Pancreas (tissue), 10 donors: ENCODE measurements around the gene VPS8. TPM values are rescaled to one million over a fixed set of nuclear protein-coding genes. Genes with fewer than 3 reads are reported as not detected.

Experiments used
- ATAC-seq, 4 donors: fragments of 200-7000 bp; cut with Tn5 transposase; one replicate each; pipeline versions ENCODE4 v1.8.0 to v1.9.1; 2020; ENCODE audit warnings: mild to moderate bottlenecking in 4 of 4, moderate library complexity in 4 of 4
- DNase-seq, 6 donors: peaks; one replicate each; pipeline ENCODE4 v3.0.0-alpha.2; 2020
- FAIRE-seq: peaks from 2 replicates; lab custom pipeline; 2012; peaks lifted over from hg19 to GRCh38; lab: Jason Lieb, UNC
- H3K27ac ChIP-seq, 4 donors: fragments of 200-600 bp; sonication (generic); 1 replicate in 3 of 4; 2 replicates in 1 of 4; pipeline versions ENCODE4 v1.5.0 to v1.8.0; 2020
- H3K27me3 ChIP-seq, 4 donors: fragments of 200-600 bp; one replicate each; pipeline ENCODE4 v1.8.0; 2021
- H3K36me3 ChIP-seq, 3 donors: fragments of 200-600 bp; sonication (generic) in 1 of 3; one replicate each; pipeline versions ENCODE4 v1.5.0 to v1.8.0; 2020 to 2021
- H3K4me1 ChIP-seq, 3 donors: fragments of 200-600 bp; one replicate each; pipeline ENCODE4 v1.8.0; 2021
- H3K4me3 ChIP-seq, 4 donors: fragments of 200-600 bp; sonication (generic) in 2 of 4; one replicate each; pipeline versions ENCODE4 v1.5.0 to v1.8.0; 2020 to 2021
- H3K9me3 ChIP-seq, 4 donors: fragments of 200-600 bp; one replicate each; pipeline ENCODE4 v1.8.0; 2021
- WGBS, 2 donors: extraction: QIAGEN DNeasy Blood & Tissue Kit; methylation state at CpG; one replicate each; pipeline ENCODE4 v1.1.7; 2013; 5-methylcytosine and 5-hydroxymethylcytosine counted together
- intact Hi-C, 3 donors: fragments of 100-400 bp; cut with DNase I; formaldehyde crosslinking; loops; one replicate each; pipeline versions ENCODE4 v1.11.1 to v1.14.2; 2022
- polyA plus RNA-seq, 2 donors: library from polyadenylated mRNA; stranded (reverse); fragments of 200-250 nt; gene quantifications; one replicate each; pipeline ENCODE4 v1.2.3, GENCODE V29; 2013
- total RNA-seq, 6 donors: library from RNA; stranded (reverse); fragmentation: NEBNext Ultra II Directional in 4 of 6; extraction: Animal tissue kit (Norgen Biotek cat#: 25700) in 4 of 6; gene quantifications; one replicate each; pipeline versions ENCODE4 v1.2.1 to v1.2.4, GENCODE V29; 2021 to 2023
- TF ChIP-seq, protein P1 (sequence below), 4 donors: fragments of 200-600 bp; sonication (generic) in 3 of 4; IDR thresholded peaks; one replicate each; pipeline versions ENCODE4 v1.5.0 to v1.8.0; 2021; ENCODE audit warnings: antibody characterized with exemption in 4 of 4
- donor health status: healthy with polysubstance abuse.
- donor health status: DM: no; HTN: no; CAD: no; lungs with moderate emphysema.
- donor health status: DM: no; HTN: no; CAD: no.
- donor health status: control.
- donor health status: control.
- donor health status: Bipolar disorder and iron deficiency.
- donor health status: DM: yes; HTN: yes; CAD: no.
- donor health status: DM: no; HTN: no; CAD: no.
- donor health status: DM: no; HTN: no; CAD: no.
- donor health status: DM: yes; HTN: yes; CAD: no.

The VPS8 gene
- total and polyA plus RNA-seq, 8 donors = 7.9 to 37.5 (median 19.2) TPM

DNA sequence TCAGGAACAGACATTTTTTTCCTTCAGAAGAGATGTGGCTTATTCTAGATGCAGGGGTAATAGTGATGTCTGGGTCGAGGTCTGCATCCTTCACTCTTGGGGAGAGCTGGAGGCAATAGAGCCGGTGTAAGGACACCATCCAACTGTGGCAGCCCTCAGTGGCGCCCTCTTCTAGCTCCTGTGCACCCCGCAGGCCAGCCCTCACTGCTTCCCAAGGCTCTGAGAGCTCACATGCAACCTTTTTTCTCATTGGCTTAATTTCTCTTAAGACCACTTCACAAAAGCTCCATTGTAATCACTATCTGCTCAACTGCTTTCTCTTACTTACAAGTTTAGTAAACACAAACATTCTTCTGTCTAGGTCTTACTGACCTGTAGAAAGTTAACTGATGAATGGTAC lies 3.9 kb upstream of the VPS8 start:
- no peak for FAIRE-seq
- no peak overlapping the region for H3K27ac ChIP-seq
- intact Hi-C loops = no loop called here
- H3K4me1 ChIP-seq = peaks cover 0 to 16% (median 4%) of the 10 kb centered on the region in 3 donors
- H3K36me3 ChIP-seq = no peaks in the 10 kb centered on the region
- TF ChIP-seq, protein P1, sequence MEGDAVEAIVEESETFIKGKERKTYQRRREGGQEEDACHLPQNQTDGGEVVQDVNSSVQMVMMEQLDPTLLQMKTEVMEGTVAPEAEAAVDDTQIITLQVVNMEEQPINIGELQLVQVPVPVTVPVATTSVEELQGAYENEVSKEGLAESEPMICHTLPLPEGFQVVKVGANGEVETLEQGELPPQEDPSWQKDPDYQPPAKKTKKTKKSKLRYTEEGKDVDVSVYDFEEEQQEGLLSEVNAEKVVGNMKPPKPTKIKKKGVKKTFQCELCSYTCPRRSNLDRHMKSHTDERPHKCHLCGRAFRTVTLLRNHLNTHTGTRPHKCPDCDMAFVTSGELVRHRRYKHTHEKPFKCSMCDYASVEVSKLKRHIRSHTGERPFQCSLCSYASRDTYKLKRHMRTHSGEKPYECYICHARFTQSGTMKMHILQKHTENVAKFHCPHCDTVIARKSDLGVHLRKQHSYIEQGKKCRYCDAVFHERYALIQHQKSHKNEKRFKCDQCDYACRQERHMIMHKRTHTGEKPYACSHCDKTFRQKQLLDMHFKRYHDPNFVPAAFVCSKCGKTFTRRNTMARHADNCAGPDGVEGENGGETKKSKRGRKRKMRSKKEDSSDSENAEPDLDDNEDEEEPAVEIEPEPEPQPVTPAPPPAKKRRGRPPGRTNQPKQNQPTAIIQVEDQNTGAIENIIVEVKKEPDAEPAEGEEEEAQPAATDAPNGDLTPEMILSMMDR (IDR thresholded peaks at IDR 0.05) = no peak
- no peak overlapping the region for H3K4me3 ChIP-seq
- DNase-seq = no peak
- ATAC-seq = no peak
- H3K27me3 ChIP-seq = no peaks in the 10 kb centered on the region
- no peaks in the 10 kb centered on the region for H3K9me3 ChIP-seq
- 45 to 49% methylated on average over 4 of the region's 4 CpGs for WGBS, 2 donors

DNA sequence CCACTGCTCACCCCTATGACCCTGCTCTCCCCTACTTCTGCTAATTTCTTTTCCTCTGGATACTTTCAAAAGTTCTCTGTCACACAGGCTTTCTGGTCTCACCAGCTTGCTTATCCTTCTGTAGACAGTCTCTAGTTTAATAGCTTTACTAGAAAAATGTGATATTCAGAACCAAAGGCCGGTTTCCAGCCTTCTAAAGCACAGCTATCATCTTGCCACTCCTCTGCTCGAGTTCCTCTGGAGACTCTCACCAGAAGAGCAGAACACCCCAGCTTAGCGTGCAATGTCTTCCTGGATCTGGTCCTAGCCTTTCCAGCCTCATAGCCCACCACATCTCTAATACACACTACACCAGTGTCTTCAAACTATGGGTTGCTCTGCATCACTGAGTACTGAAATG lies 1.8 kb upstream of the VPS8 start:
- H3K27ac ChIP-seq = no peak overlapping the region
- intact Hi-C loops = no loop called here
- peaks cover 0 to 19% (median 10%) of the 10 kb centered on the region in 3 donors for H3K4me1 ChIP-seq
- H3K9me3 ChIP-seq = no peaks in the 10 kb centered on the region
- no peak overlapping the region for H3K4me3 ChIP-seq
- TF ChIP-seq, protein P1 (IDR thresholded peaks at IDR 0.05) = no peak
- H3K36me3 ChIP-seq = no peaks in the 10 kb centered on the region
- 88 to 89% methylated on average over 3 of the region's 3 CpGs for WGBS, 2 donors
- FAIRE-seq (no peak), DNase-seq (no peak), ATAC-seq (no peak)
- no peaks in the 10 kb centered on the region for H3K27me3 ChIP-seq

DNA sequence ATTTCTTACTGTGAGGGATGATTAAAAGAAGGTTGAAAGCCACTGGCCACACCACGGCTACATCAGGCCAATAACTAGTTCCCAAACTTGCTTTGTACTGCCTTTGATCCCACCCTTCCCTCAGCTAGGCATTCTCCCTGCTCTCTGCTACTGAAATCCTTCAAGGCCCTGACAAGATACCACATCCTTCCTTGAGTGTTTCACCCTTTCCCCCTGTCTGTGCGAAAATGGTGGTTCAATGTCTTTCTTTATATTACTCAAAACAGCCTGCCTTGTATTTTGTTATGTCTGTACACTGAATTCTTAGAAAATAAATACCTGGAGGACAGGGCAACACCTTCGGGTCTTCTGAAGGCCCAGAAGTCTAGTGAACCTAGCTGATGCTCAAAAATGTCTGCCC lies 932 bp upstream of the VPS8 start:
- H3K27me3 ChIP-seq = no peaks in the 10 kb centered on the region
- H3K9me3 ChIP-seq = no peaks in the 10 kb centered on the region
- H3K4me1 ChIP-seq = peaks cover 0 to 11% (median 7%) of the 10 kb centered on the region in 3 donors
- H3K36me3 ChIP-seq = no peaks in the 10 kb centered on the region
- H3K4me3 ChIP-seq = no peak overlapping the region
- DNase-seq (no peak), FAIRE-seq (no peak), ATAC-seq (no peak)
- H3K27ac ChIP-seq = no peak overlapping the region
- WGBS, 2 donors = 77% methylated on average over 3 of the region's 3 CpGs
- intact Hi-C loops = no loop called here
- TF ChIP-seq, protein P1 (IDR thresholded peaks at IDR 0.05) = no peak

DNA sequence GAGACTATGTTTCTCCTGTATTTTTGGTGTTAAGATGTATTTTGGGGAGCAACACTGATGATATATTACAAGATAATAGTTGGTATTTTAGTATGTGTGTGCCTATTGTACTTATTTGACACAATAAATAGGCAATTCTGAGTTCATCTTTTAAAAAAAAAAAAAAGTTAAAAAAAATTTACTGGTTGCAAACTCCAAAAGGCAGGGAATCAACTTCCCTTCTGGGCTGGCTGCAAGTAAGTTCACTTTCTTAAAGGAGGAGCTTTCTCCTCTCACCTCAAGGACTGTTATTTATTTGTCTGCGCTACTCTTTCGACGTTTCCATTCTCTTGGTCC lies 335 bp upstream of the VPS8 start:
- FAIRE-seq = no peak
- H3K4me3 ChIP-seq = peak overlapping the region; percentile 50 to 90 (median 72)

DNA sequence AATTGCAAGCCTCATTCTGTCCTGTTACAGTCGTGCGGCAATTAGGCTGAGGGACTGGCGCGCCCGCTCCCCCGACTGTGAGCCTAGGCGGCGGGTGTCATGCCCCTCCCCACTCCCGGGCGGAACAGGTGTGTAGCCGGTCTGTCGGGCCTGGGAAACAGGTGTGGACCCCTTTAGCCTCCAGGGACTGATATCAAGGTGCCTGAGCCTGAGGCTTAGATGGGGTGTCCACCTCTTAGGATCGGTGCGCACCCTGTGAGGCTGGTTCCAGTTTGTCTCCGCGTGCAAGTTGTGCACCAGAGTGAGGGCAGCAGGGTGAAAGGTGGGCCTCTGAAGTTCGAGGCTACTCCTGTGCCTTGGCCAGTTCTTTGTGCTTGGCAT lies 686 bp downstream of the VPS8 start:
- intact Hi-C loops = no loop called here
- ATAC-seq (peak; percentile 38 to 63 (median 56)), DNase-seq (peak; percentile 18 to 65 (median 36)), FAIRE-seq (no peak)
- peaks cover 0 to 11% (median 7%) of the 10 kb centered on the region in 3 donors for H3K4me1 ChIP-seq
- no peaks in the 10 kb centered on the region for H3K9me3 ChIP-seq
- peak overlapping the region; percentile 50 to 90 (median 72) for H3K4me3 ChIP-seq
- TF ChIP-seq, protein P1 (IDR thresholded peaks at IDR 0.05) = no peak
- WGBS, 2 donors = 1 to 3% methylated on average over 17 of the region's 17 CpGs
- no peaks in the 10 kb centered on the region for H3K36me3 ChIP-seq
- peak overlapping the region in 2 of 4 donors; percentile 58 to 64 for H3K27ac ChIP-seq
- H3K27me3 ChIP-seq = no peaks in the 10 kb centered on the region

More for the DNA sequence above, 335 bp upstream of the VPS8 start:
- no peaks in the 10 kb centered on the region for H3K9me3 ChIP-seq
- no peaks in the 10 kb centered on the region for H3K27me3 ChIP-seq
- WGBS, 2 donors = 0% methylated on average over 3 of the region's 3 CpGs
- intact Hi-C loops = no loop called here
- H3K27ac ChIP-seq = no peak overlapping the region
- ATAC-seq (no peak), DNase-seq (no peak)
- H3K36me3 ChIP-seq = no peaks in the 10 kb centered on the region
- peaks cover 0 to 11% (median 7%) of the 10 kb centered on the region in 3 donors for H3K4me1 ChIP-seq
- TF ChIP-seq, protein P1 (IDR thresholded peaks at IDR 0.05) = no peak
